WTC11 (cell line): ENCODE data around the gene ANKRD22. TPM values are rescaled to one million over a fixed set of nuclear protein-coding genes. Genes with fewer than 3 reads are reported as not detected.

ENCODE experiments used
- ATAC-seq: fragments of 200-7000 bp; cut with Tn5 transposase; 2 replicates; pipeline ENCODE4 v1.10.0; 2021; ENCODE audit warnings: mild to moderate bottlenecking, moderate library complexity
- CTCF ChIA-PET: fragments of 300-600 bp; sonication (Branson Sonifier 250); formaldehyde crosslinking; loops from one replicate; lab custom pipeline; 2021; ENCODE audit warnings: antibody characterized with exemption; lab: Charles Lee
- POLR2A ChIA-PET: fragments of 350-600 bp; sonication (Branson Sonifier 250); formaldehyde crosslinking; loops from one replicate; lab custom pipeline; 2021; ENCODE audit warnings: antibody characterized with exemption; lab: Charles Lee
- DNase-seq: peaks from one replicate; pipeline ENCODE4 v3.0.0; 2021; ENCODE audit warnings: low spot score
- H3K27ac Mint-ChIP-seq: 2 replicates; pipeline ENCODE4 v1.8.0; 2021; ENCODE audit warnings: mixed read lengths
- H3K27me3 Mint-ChIP-seq: 2 replicates; pipeline ENCODE4 v1.8.0; 2021; ENCODE audit warnings: low read depth, mild to moderate bottlenecking, moderate library complexity, mixed read lengths
- H3K36me3 Mint-ChIP-seq: 2 replicates; pipeline ENCODE4 v1.8.0; 2021; ENCODE audit warnings: mixed read lengths
- H3K4me1 Mint-ChIP-seq: 2 replicates; pipeline ENCODE4 v1.8.0; 2022; ENCODE audit warnings: mixed read lengths
- H3K4me3 Mint-ChIP-seq: 2 replicates; pipeline ENCODE4 v1.8.0; 2021; ENCODE audit warnings: mild to moderate bottlenecking, moderate library complexity, mixed read lengths
- H3K9me3 Mint-ChIP-seq: 2 replicates; pipeline ENCODE4 v1.8.0; 2021; ENCODE audit warnings: mixed read lengths
- GRHL2 ChIP-seq: fragments of 250-450 bp; sonication (Bioruptor Pico); IDR thresholded peaks from 2 replicates; pipeline ENCODE4 v1.8.0; 2022; ENCODE audit warnings: mild to moderate bottlenecking, moderate library complexity; ENCODE audit not compliant: insufficient replicate concordance, severe bottlenecking
- SP1 ChIP-seq: sonication (generic); formaldehyde crosslinking; conservative IDR thresholded peaks from 2 replicates; pipeline ENCODE4 v1.8.1; 2022; ENCODE audit warnings: missing genetic modification reagents
- TCF7 ChIP-seq: sonication (generic); formaldehyde crosslinking; IDR thresholded peaks from 2 replicates; pipeline ENCODE4 v1.8.0; 2022; ENCODE audit warnings: mild to moderate bottlenecking, low read depth, missing genetic modification reagents, moderate library complexity
- TEAD1 ChIP-seq: sonication (generic); formaldehyde crosslinking; IDR thresholded peaks from 2 replicates; pipeline ENCODE4 v1.8.0; 2022; ENCODE audit warnings: mild to moderate bottlenecking, missing genetic modification reagents
- ZNF138 ChIP-seq: sonication (generic); formaldehyde crosslinking; conservative IDR thresholded peaks from 2 replicates; pipeline ENCODE4 v1.8.1; 2022; ENCODE audit warnings: mild to moderate bottlenecking, moderate library complexity, missing genetic modification reagents
- ZNF263 ChIP-seq: sonication (generic); formaldehyde crosslinking; IDR thresholded peaks from 2 replicates; pipeline ENCODE4 v1.8.1; 2022; ENCODE audit warnings: low read depth, mild to moderate bottlenecking, moderate library complexity, missing genetic modification reagents
- ZNF396 ChIP-seq: fragments of 250-450 bp; sonication (Bioruptor Pico); IDR thresholded peaks from 2 replicates; pipeline ENCODE4 v1.8.0; 2021; ENCODE audit warnings: mild to moderate bottlenecking, moderate library complexity, borderline replicate concordance
- ZNF416 ChIP-seq: fragments of 250-450 bp; sonication (Bioruptor Pico); IDR thresholded peaks from 2 replicates; pipeline ENCODE4 v1.9.0; 2021; ENCODE audit warnings: mild to moderate bottlenecking, inconsistent platforms
- ZNF423 ChIP-seq: fragments of 250-450 bp; sonication (Bioruptor Pico); IDR thresholded peaks from 2 replicates; pipeline ENCODE4 v2.1.2; 2022; ENCODE audit warnings: mild to moderate bottlenecking, moderate library complexity
- total RNA-seq: library from RNA; stranded (reverse); gene quantifications from 3 replicates; pipeline ENCODE4 v1.2.3, GENCODE V29; 2021
- TF ChIP-seq, protein P1 (sequence below): sonication (generic); formaldehyde crosslinking; IDR thresholded peaks from 2 replicates; pipeline ENCODE4 v1.8.0; 2022; ENCODE audit warnings: mild to moderate bottlenecking, missing genetic modification reagents
- TF ChIP-seq, protein P2 (sequence below): fragments of 250-450 bp; sonication (Bioruptor Pico); IDR thresholded peaks from 2 replicates; pipeline ENCODE4 v1.8.0; 2021; ENCODE audit warnings: mild to moderate bottlenecking
- TF ChIP-seq, protein P3 (sequence below): sonication (generic); formaldehyde crosslinking; IDR thresholded peaks from 2 replicates; pipeline ENCODE4 v1.8.1; 2023; ENCODE audit warnings: mild to moderate bottlenecking, missing genetic modification reagents
- TF ChIP-seq, protein P4 (sequence below): sonication (generic); formaldehyde crosslinking; IDR thresholded peaks from 2 replicates; pipeline ENCODE4 v1.8.1; 2023; ENCODE audit warnings: mild to moderate bottlenecking, missing genetic modification reagents, borderline replicate concordance
- TF ChIP-seq, protein P5 (sequence below): fragments of 250-450 bp; sonication (Bioruptor Pico); IDR thresholded peaks from 2 replicates; pipeline ENCODE4 v1.9.0; 2021; ENCODE audit warnings: mild to moderate bottlenecking, borderline replicate concordance

ANKRD22 gene
- total RNA-seq, 1 experiment from 2014 or later = not detected

DNA sequence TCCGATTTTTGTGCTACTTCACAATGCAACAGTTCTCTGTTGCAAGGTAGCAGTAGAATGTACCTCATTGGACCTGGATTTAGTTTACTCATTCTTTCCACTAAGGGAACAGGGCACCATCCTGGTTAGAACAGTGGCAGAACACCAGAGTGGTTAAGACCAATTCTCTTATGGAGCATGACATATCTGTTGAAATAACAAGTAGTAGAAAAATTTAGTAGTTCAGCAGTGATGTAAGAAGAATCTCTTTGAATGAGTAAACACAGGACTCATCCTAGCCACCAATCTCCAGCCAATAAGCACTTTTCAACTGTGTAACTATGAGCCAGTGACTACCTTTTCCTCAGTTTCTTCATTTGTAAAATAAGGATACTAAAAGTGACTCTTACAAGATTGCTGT lies 2.4 kb downstream of the ANKRD22 start (continued):
- TF ChIP-seq, protein P1, sequence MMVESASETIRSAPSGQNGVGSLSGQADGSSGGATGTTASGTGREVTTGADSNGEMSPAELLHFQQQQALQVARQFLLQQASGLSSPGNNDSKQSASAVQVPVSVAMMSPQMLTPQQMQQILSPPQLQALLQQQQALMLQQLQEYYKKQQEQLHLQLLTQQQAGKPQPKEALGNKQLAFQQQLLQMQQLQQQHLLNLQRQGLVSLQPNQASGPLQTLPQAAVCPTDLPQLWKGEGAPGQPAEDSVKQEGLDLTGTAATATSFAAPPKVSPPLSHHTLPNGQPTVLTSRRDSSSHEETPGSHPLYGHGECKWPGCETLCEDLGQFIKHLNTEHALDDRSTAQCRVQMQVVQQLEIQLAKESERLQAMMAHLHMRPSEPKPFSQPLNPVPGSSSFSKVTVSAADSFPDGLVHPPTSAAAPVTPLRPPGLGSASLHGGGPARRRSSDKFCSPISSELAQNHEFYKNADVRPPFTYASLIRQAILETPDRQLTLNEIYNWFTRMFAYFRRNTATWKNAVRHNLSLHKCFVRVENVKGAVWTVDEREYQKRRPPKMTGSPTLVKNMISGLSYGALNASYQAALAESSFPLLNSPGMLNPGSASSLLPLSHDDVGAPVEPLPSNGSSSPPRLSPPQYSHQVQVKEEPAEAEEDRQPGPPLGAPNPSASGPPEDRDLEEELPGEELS (CRISPR knock-in tag) = no peak
- TF ChIP-seq, protein P2, sequence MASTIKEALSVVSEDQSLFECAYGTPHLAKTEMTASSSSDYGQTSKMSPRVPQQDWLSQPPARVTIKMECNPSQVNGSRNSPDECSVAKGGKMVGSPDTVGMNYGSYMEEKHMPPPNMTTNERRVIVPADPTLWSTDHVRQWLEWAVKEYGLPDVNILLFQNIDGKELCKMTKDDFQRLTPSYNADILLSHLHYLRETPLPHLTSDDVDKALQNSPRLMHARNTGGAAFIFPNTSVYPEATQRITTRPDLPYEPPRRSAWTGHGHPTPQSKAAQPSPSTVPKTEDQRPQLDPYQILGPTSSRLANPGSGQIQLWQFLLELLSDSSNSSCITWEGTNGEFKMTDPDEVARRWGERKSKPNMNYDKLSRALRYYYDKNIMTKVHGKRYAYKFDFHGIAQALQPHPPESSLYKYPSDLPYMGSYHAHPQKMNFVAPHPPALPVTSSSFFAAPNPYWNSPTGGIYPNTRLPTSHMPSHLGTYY (CRISPR knock-in tag) = no peak
- TF ChIP-seq ZNF423 (CRISPR knock-in tag) (no peak), ZNF416 (no peak), ZNF263 (CRISPR knock-in tag) (no peak), ZNF138 (CRISPR knock-in tag) (no peak), TCF7 (CRISPR knock-in tag) (no peak), GRHL2 (CRISPR knock-in tag) (no peak), SP1 (CRISPR knock-in tag) (no peak)
- TF ChIP-seq, protein P3, sequence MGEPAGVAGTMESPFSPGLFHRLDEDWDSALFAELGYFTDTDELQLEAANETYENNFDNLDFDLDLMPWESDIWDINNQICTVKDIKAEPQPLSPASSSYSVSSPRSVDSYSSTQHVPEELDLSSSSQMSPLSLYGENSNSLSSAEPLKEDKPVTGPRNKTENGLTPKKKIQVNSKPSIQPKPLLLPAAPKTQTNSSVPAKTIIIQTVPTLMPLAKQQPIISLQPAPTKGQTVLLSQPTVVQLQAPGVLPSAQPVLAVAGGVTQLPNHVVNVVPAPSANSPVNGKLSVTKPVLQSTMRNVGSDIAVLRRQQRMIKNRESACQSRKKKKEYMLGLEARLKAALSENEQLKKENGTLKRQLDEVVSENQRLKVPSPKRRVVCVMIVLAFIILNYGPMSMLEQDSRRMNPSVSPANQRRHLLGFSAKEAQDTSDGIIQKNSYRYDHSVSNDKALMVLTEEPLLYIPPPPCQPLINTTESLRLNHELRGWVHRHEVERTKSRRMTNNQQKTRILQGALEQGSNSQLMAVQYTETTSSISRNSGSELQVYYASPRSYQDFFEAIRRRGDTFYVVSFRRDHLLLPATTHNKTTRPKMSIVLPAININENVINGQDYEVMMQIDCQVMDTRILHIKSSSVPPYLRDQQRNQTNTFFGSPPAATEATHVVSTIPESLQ (CRISPR knock-in tag) = no peak
- TF ChIP-seq, protein P4, sequence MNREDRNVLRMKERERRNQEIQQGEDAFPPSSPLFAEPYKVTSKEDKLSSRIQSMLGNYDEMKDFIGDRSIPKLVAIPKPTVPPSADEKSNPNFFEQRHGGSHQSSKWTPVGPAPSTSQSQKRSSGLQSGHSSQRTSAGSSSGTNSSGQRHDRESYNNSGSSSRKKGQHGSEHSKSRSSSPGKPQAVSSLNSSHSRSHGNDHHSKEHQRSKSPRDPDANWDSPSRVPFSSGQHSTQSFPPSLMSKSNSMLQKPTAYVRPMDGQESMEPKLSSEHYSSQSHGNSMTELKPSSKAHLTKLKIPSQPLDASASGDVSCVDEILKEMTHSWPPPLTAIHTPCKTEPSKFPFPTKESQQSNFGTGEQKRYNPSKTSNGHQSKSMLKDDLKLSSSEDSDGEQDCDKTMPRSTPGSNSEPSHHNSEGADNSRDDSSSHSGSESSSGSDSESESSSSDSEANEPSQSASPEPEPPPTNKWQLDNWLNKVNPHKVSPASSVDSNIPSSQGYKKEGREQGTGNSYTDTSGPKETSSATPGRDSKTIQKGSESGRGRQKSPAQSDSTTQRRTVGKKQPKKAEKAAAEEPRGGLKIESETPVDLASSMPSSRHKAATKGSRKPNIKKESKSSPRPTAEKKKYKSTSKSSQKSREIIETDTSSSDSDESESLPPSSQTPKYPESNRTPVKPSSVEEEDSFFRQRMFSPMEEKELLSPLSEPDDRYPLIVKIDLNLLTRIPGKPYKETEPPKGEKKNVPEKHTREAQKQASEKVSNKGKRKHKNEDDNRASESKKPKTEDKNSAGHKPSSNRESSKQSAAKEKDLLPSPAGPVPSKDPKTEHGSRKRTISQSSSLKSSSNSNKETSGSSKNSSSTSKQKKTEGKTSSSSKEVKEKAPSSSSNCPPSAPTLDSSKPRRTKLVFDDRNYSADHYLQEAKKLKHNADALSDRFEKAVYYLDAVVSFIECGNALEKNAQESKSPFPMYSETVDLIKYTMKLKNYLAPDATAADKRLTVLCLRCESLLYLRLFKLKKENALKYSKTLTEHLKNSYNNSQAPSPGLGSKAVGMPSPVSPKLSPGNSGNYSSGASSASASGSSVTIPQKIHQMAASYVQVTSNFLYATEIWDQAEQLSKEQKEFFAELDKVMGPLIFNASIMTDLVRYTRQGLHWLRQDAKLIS (CRISPR knock-in tag) = no peak
- TF ChIP-seq, all 79 proteins: peak for 0

DNA sequence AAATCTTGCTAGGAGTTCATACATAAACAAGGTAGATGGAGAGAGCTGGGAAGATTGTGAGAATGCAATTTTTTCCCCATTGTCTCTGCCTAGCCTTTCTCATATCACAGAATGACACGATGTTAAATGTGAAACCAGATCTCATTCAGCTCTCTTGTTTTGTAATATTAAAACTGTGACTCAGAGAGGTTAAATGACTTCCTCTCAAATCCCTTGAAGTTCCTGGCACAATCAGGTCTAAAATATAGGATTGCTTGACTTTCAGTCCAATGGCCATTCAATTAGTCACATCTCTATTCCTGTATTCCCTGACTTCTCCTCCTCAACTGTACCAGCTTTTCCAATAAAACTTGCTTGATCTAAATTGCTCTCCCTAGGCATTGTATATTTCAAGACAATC lies 3.1 kb downstream of the ANKRD22 start:
- ChIA-PET POLR2A (no interaction called here), CTCF (no interaction called here)
- H3K27ac Mint-ChIP-seq = no peak overlapping the region
- 0 out of 2 replicates have a peak, but pooled peaks cover 5% of the 10 kb centered on the region for H3K9me3 Mint-ChIP-seq
- H3K4me3 Mint-ChIP-seq = no peak overlapping the region
- no peaks in the 10 kb centered on the region for H3K27me3 Mint-ChIP-seq
- no peak for TF ChIP-seq TEAD1 (CRISPR knock-in tag)
- TF ChIP-seq ZNF423 (CRISPR knock-in tag) = no peak
- no peak for TF ChIP-seq ZNF396 (CRISPR knock-in tag)
- TF ChIP-seq, protein P5, sequence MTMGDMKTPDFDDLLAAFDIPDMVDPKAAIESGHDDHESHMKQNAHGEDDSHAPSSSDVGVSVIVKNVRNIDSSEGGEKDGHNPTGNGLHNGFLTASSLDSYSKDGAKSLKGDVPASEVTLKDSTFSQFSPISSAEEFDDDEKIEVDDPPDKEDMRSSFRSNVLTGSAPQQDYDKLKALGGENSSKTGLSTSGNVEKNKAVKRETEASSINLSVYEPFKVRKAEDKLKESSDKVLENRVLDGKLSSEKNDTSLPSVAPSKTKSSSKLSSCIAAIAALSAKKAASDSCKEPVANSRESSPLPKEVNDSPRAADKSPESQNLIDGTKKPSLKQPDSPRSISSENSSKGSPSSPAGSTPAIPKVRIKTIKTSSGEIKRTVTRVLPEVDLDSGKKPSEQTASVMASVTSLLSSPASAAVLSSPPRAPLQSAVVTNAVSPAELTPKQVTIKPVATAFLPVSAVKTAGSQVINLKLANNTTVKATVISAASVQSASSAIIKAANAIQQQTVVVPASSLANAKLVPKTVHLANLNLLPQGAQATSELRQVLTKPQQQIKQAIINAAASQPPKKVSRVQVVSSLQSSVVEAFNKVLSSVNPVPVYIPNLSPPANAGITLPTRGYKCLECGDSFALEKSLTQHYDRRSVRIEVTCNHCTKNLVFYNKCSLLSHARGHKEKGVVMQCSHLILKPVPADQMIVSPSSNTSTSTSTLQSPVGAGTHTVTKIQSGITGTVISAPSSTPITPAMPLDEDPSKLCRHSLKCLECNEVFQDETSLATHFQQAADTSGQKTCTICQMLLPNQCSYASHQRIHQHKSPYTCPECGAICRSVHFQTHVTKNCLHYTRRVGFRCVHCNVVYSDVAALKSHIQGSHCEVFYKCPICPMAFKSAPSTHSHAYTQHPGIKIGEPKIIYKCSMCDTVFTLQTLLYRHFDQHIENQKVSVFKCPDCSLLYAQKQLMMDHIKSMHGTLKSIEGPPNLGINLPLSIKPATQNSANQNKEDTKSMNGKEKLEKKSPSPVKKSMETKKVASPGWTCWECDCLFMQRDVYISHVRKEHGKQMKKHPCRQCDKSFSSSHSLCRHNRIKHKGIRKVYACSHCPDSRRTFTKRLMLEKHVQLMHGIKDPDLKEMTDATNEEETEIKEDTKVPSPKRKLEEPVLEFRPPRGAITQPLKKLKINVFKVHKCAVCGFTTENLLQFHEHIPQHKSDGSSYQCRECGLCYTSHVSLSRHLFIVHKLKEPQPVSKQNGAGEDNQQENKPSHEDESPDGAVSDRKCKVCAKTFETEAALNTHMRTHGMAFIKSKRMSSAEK = no peak
- ATAC-seq (no peak), DNase-seq (no peak)
- H3K36me3 Mint-ChIP-seq = no peaks in the 10 kb centered on the region
- peaks cover 32% of the 10 kb centered on the region for H3K4me1 Mint-ChIP-seq
